ENCODE measurements around the gene HPX.

HPX gene

GRCh38 chr11:6452219-6452618 is 11.4 kb upstream of the HPX start:
- H3K4me3 ChIP-seq (ENCODE audit: low read length), result no peak overlapping the region
- TF ChIP-seq ZNF274 (IDR thresholded peaks at IDR 0.05; ENCODE audit: low read depth, low read length), result no peak

GRCh38 chr11:6448574-6448973 is 7.8 kb upstream of the HPX start:
- TF ChIP-seq ZNF274 (IDR thresholded peaks at IDR 0.05; ENCODE audit: low read depth, low read length), result no peak

GRCh38 chr11:6443269-6444003 is 2.6 kb upstream of the HPX start:
- TF ChIP-seq ZNF274 (IDR thresholded peaks at IDR 0.05; ENCODE audit: low read depth, low read length), result no peak
- no peak overlapping the region for H3K4me3 ChIP-seq (ENCODE audit: low read length)

More at GRCh38 chr11:6448574-6448973, 7.8 kb upstream of the HPX start:
- H3K4me3 ChIP-seq (ENCODE audit: low read length), result no peak overlapping the region

GRCh38 chr11:6442441-6442840 is 1.7 kb upstream of the HPX start:
- TF ChIP-seq ZNF274 (IDR thresholded peaks at IDR 0.05; ENCODE audit: low read depth, low read length), result no peak
- H3K4me3 ChIP-seq (ENCODE audit: low read length), result no peak overlapping the region

- no peak for TF ChIP-seq ZNF274 (IDR thresholded peaks at IDR 0.05; ENCODE audit: low read depth, low read length)
- no peak overlapping the region for H3K4me3 ChIP-seq (ENCODE audit: low read length)
Measured at GRCh38 chr11:6438979-6439571, 1.7 kb downstream of the HPX start.

- TF ChIP-seq ZNF274 (IDR thresholded peaks at IDR 0.05; ENCODE audit: low read depth, low read length), result no peak
- H3K4me3 ChIP-seq (ENCODE audit: low read length), result no peak overlapping the region
Measured at GRCh38 chr11:6437993-6438392, 2.8 kb downstream of the HPX start.

GRCh38 chr11:6437423-6437822 is 3.4 kb downstream of the HPX start:
- H3K4me3 ChIP-seq (ENCODE audit: low read length), result no peak overlapping the region
- no peak for TF ChIP-seq ZNF274 (IDR thresholded peaks at IDR 0.05; ENCODE audit: low read depth, low read length)

- no peak for TF ChIP-seq ZNF274 (IDR thresholded peaks at IDR 0.05; ENCODE audit: low read depth, low read length)
- no peak overlapping the region for H3K4me3 ChIP-seq (ENCODE audit: low read length)
Measured at GRCh38 chr11:6433998-6434660, 6.7 kb downstream of the HPX start.

GRCh38 chr11:6431861-6432260 is 8.9 kb downstream of the HPX start:
- H3K4me3 ChIP-seq (ENCODE audit: low read length), result no peak overlapping the region
- TF ChIP-seq ZNF274 (IDR thresholded peaks at IDR 0.05; ENCODE audit: low read depth, low read length), result no peak

GRCh38 chr11:6427516-6427915 is 13.3 kb downstream of the HPX start:
- no peak overlapping the region for H3K4me3 ChIP-seq (ENCODE audit: low read length)
- TF ChIP-seq ZNF274 (IDR thresholded peaks at IDR 0.05; ENCODE audit: low read depth, low read length), result no peak

GRCh38 chr11:6420677-6421076 is 20.1 kb downstream of the HPX start:
- no peak overlapping the region for H3K4me3 ChIP-seq (ENCODE audit: low read length)
- no peak for TF ChIP-seq ZNF274 (IDR thresholded peaks at IDR 0.05; ENCODE audit: low read depth, low read length)

- no peak for TF ChIP-seq ZNF274 (IDR thresholded peaks at IDR 0.05; ENCODE audit: low read depth, low read length)
- H3K4me3 ChIP-seq (ENCODE audit: low read length), result peak within 1 kb of the TSS; percentile 88
Measured at GRCh38 chr11:6419009-6419631, 21.7 kb downstream of the HPX start, which contains the start of gene APBB1. APBB1 (minus strand) TSS chr11:6419094; CDS start chr11:6411347, 7,747 bp downstream.

- H3K4me3 ChIP-seq (ENCODE audit: low read length), result peak overlapping the region; percentile 88
- TF ChIP-seq ZNF274 (IDR thresholded peaks at IDR 0.05; ENCODE audit: low read depth, low read length), result no peak
Measured at GRCh38 chr11:6418557-6419008, 22.2 kb downstream of the HPX start.

- no peak overlapping the region for H3K4me3 ChIP-seq (ENCODE audit: low read length)
- TF ChIP-seq ZNF274 (IDR thresholded peaks at IDR 0.05; ENCODE audit: low read depth, low read length), result no peak
Measured at GRCh38 chr11:6417907-6418556, 22.8 kb downstream of the HPX start.
